Measurements from ENCODE around the gene GID8.

The GID8 gene

GRCh38 chr20:62938105-62938888 lies at the start of gene GID8:
GID8 (plus strand) TSS chr20:62938147; CDS start chr20:62941503, 3,356 bp downstream.
- peak; percentile 62 for DNase-seq (ENCODE audit: low read depth)

- no peak for DNase-seq (ENCODE audit: low read depth)
Measured at GRCh38 chr20:62888406-62888805, 49.5 kb upstream of the GID8 start.

- DNase-seq (ENCODE audit: low read depth), result no peak
Measured at GRCh38 chr20:62888910-62889309, 49.0 kb upstream of the GID8 start.

GRCh38 chr20:62889411-62889810 lies 48.5 kb upstream of the GID8 start:
- DNase-seq (ENCODE audit: low read depth), result no peak

GRCh38 chr20:62889871-62890270 lies 48.1 kb upstream of the GID8 start:
- DNase-seq (ENCODE audit: low read depth), result no peak

- DNase-seq (ENCODE audit: low read depth), result no peak
Measured at GRCh38 chr20:62890444-62890843, 47.5 kb upstream of the GID8 start.

- peak; percentile 11 for DNase-seq (ENCODE audit: low read depth)
Measured at GRCh38 chr20:62891111-62891510, 46.8 kb upstream of the GID8 start.

GRCh38 chr20:62892348-62893304 lies 45.3 kb upstream of the GID8 start:
- DNase-seq (ENCODE audit: low read depth), result no peak

GRCh38 chr20:62893700-62894099 lies 44.2 kb upstream of the GID8 start:
- no peak for DNase-seq (ENCODE audit: low read depth)

- DNase-seq (ENCODE audit: low read depth), result no peak
Measured at GRCh38 chr20:62894261-62894660, 43.7 kb upstream of the GID8 start.

- no peak for DNase-seq (ENCODE audit: low read depth)
Measured at GRCh38 chr20:62895539-62895938, 42.4 kb upstream of the GID8 start.

GRCh38 chr20:62896526-62896925 lies 41.4 kb upstream of the GID8 start:
- no peak for DNase-seq (ENCODE audit: low read depth)

- no peak for DNase-seq (ENCODE audit: low read depth)
Measured at GRCh38 chr20:62897666-62898065, 40.3 kb upstream of the GID8 start.

GRCh38 chr20:62898093-62898964 lies 39.6 kb upstream of the GID8 start:
- DNase-seq (ENCODE audit: low read depth), result no peak

GRCh38 chr20:62898970-62899632 lies 38.8 kb upstream of the GID8 start:
- DNase-seq (ENCODE audit: low read depth), result no peak

GRCh38 chr20:62899633-62900051 lies 38.3 kb upstream of the GID8 start:
- DNase-seq (ENCODE audit: low read depth), result no peak

- DNase-seq (ENCODE audit: low read depth), result peak; percentile 71
Measured at GRCh38 chr20:62900052-62900691, 37.8 kb upstream of the GID8 start.

GRCh38 chr20:62900692-62901584 lies 37.0 kb upstream of the GID8 start:
- no peak for DNase-seq (ENCODE audit: low read depth)

- DNase-seq (ENCODE audit: low read depth), result no peak
Measured at GRCh38 chr20:62901891-62902290, 36.1 kb upstream of the GID8 start.
